HEK293 (cell line): ENCODE measurements around the gene SGIP1.

ENCODE experiments used
- CTCF ChIA-PET: fragments of 350-600 bp; formaldehyde crosslinking; extraction: SDS; loops from one replicate; lab custom pipeline; 2021; ENCODE audit warnings: antibody characterized with exemption; lab: Yijun Ruan, JAX
- POLR2A ChIA-PET: fragments of 300-600 bp; formaldehyde crosslinking; extraction: SDS; loops from one replicate; lab custom pipeline; 2020; ENCODE audit warnings: antibody characterized with exemption, inconsistent platforms; lab: Yijun Ruan, JAX
- H3K27ac ChIP-seq: fragments of 200-500 bp; sonication (Bioruptor generic); 2 replicates; pipeline ENCODE4 v1.5.1; 2014; ENCODE audit warnings: low read depth, low read length, control low read depth, inconsistent platforms; ENCODE audit errors: extremely low read depth
- H3K36me3 ChIP-seq, 2 experiments: fragments of 200-500 bp in 1 of 2; sonication (Bioruptor generic) in 1 of 2; 1 replicate in 1 of 2; 2 replicates in 1 of 2; pipeline ENCODE4 v1.5.1; 2014 to 2017; ENCODE audit warnings: inconsistent platforms in 2 of 2, low read length in 2 of 2; ENCODE audit not compliant: control insufficient read depth in 2 of 2, insufficient read depth in 1 of 2
- H3K4me1 ChIP-seq: fragments of 200-500 bp; sonication (Bioruptor generic); 2 replicates; pipeline ENCODE4 v1.5.1; 2014; ENCODE audit warnings: mild to moderate bottlenecking, low read length, inconsistent platforms; ENCODE audit not compliant: control insufficient read depth, insufficient read depth
- H3K4me3 ChIP-seq: 2 replicates; pipeline ENCODE4 v1.5.1; 2011; ENCODE audit warnings: low read depth, mild to moderate bottlenecking, control low read depth, low read length, moderate library complexity
- H3K9me3 ChIP-seq: fragments of 200-500 bp; sonication (Bioruptor generic); 2 replicates; pipeline ENCODE4 v1.5.1; 2014; ENCODE audit warnings: low read depth, low read length, inconsistent platforms; ENCODE audit not compliant: control insufficient read depth, insufficient read depth
- BCL11A ChIP-seq: fragments of 450-650 bp; formaldehyde crosslinking; IDR thresholded peaks from 2 replicates; pipeline ENCODE4 v1.5.1; 2016; ENCODE audit warnings: low read depth, missing biosample characterization, missing genetic modification characterization
- BCL11B ChIP-seq: fragments of 450-650 bp; formaldehyde crosslinking; IDR thresholded peaks from 2 replicates; pipeline ENCODE4 v1.5.1; 2016; ENCODE audit warnings: low read depth, missing biosample characterization, missing genetic modification characterization
- GFI1B ChIP-seq: fragments of 450-650 bp; formaldehyde crosslinking; IDR thresholded peaks from 2 replicates; pipeline ENCODE4 v1.5.1; 2016; ENCODE audit warnings: missing biosample characterization, missing genetic modification characterization
- GLI4 ChIP-seq: fragments of 450-650 bp; formaldehyde crosslinking; IDR thresholded peaks from 2 replicates; pipeline ENCODE4 v1.5.1; 2016; ENCODE audit warnings: missing biosample characterization, missing genetic modification characterization
- HOXC10 ChIP-seq: sonication (generic); formaldehyde crosslinking; IDR thresholded peaks from 2 replicates; pipeline ENCODE4 v1.8.1; 2023; ENCODE audit warnings: mild to moderate bottlenecking, missing genetic modification reagents
- MYNN ChIP-seq: fragments of 450-650 bp; formaldehyde crosslinking; IDR thresholded peaks from 2 replicates; pipeline ENCODE4 v1.5.1; 2016; ENCODE audit warnings: missing biosample characterization, missing genetic modification characterization, borderline replicate concordance
- MZF1 ChIP-seq: fragments of 450-650 bp; formaldehyde crosslinking; IDR thresholded peaks from 2 replicates; pipeline ENCODE4 v1.5.1; 2017; ENCODE audit warnings: missing biosample characterization, missing genetic modification characterization, borderline replicate concordance
- SCRT2 ChIP-seq: fragments of 450-650 bp; formaldehyde crosslinking; IDR thresholded peaks from 2 replicates; pipeline ENCODE4 v1.5.1; 2016; ENCODE audit warnings: missing biosample characterization, missing genetic modification characterization
- YY1 ChIP-seq: fragments of 450-650 bp; formaldehyde crosslinking; IDR thresholded peaks from 2 replicates; pipeline ENCODE4 v1.5.1; 2018; ENCODE audit warnings: missing biosample characterization, missing genetic modification characterization
- ZBTB1 ChIP-seq: fragments of 450-650 bp; formaldehyde crosslinking; IDR thresholded peaks from 2 replicates; pipeline ENCODE4 v1.5.1; 2016; ENCODE audit warnings: missing biosample characterization, missing genetic modification characterization
- ZFP37 ChIP-seq: fragments of 450-650 bp; formaldehyde crosslinking; IDR thresholded peaks from 2 replicates; pipeline ENCODE4 v1.5.1; 2016; ENCODE audit warnings: missing biosample characterization, missing genetic modification characterization
- ZNF169 ChIP-seq: fragments of 450-650 bp; formaldehyde crosslinking; IDR thresholded peaks from 2 replicates; pipeline ENCODE4 v1.5.1; 2016; ENCODE audit warnings: missing biosample characterization, missing genetic modification characterization
- ZNF174 ChIP-seq: fragments of 450-650 bp; formaldehyde crosslinking; IDR thresholded peaks from 2 replicates; pipeline ENCODE4 v1.5.0; 2017; ENCODE audit warnings: missing biosample characterization, mild to moderate bottlenecking, missing genetic modification characterization
- ZNF239 ChIP-seq: fragments of 450-650 bp; formaldehyde crosslinking; IDR thresholded peaks from 2 replicates; pipeline ENCODE4 v1.5.1; 2016; ENCODE audit warnings: missing biosample characterization, missing genetic modification characterization
- ZNF404 ChIP-seq: fragments of 450-650 bp; formaldehyde crosslinking; IDR thresholded peaks from 2 replicates; pipeline ENCODE4 v1.5.1; 2017; ENCODE audit warnings: missing biosample characterization, missing genetic modification characterization
- ZNF558 ChIP-seq: fragments of 450-650 bp; formaldehyde crosslinking; IDR thresholded peaks from 2 replicates; pipeline ENCODE4 v1.5.1; 2016; ENCODE audit warnings: missing biosample characterization, missing genetic modification characterization
- ZNF585B ChIP-seq: fragments of 450-650 bp; formaldehyde crosslinking; IDR thresholded peaks from 2 replicates; pipeline ENCODE4 v1.5.1; 2016; ENCODE audit warnings: missing biosample characterization, missing genetic modification characterization
- ZNF600 ChIP-seq: fragments of 450-650 bp; formaldehyde crosslinking; IDR thresholded peaks from 2 replicates; pipeline ENCODE4 v1.5.1; 2016; ENCODE audit warnings: missing biosample characterization, missing genetic modification characterization
- ZNF654 ChIP-seq: fragments of 450-650 bp; formaldehyde crosslinking; IDR thresholded peaks from 2 replicates; pipeline ENCODE4 v1.5.1; 2016; ENCODE audit warnings: low read depth, missing biosample characterization, missing genetic modification characterization
- ZNF701 ChIP-seq: fragments of 450-650 bp; formaldehyde crosslinking; IDR thresholded peaks from 2 replicates; pipeline ENCODE4 v1.5.1; 2016; ENCODE audit warnings: missing biosample characterization, missing genetic modification characterization
- ZNF707 ChIP-seq: fragments of 450-650 bp; formaldehyde crosslinking; IDR thresholded peaks from 2 replicates; pipeline ENCODE4 v1.5.1; 2016; ENCODE audit warnings: missing biosample characterization, missing genetic modification characterization
- TF ChIP-seq, protein P1 (sequence below): fragments of 450-650 bp; formaldehyde crosslinking; IDR thresholded peaks from 2 replicates; pipeline ENCODE4 v1.5.1; 2016; ENCODE audit warnings: missing biosample characterization, missing genetic modification characterization
- TF ChIP-seq, protein P2 (sequence below): fragments of 450-650 bp; formaldehyde crosslinking; IDR thresholded peaks from 2 replicates; pipeline ENCODE4 v1.5.1; 2017; ENCODE audit warnings: missing biosample characterization, missing genetic modification characterization
- TF ChIP-seq, protein P3 (sequence below): sonication (generic); formaldehyde crosslinking; IDR thresholded peaks from 2 replicates; pipeline ENCODE4 v1.8.1; 2022; ENCODE audit warnings: mild to moderate bottlenecking, moderate library complexity, missing genetic modification reagents
- TF ChIP-seq, protein P4 (sequence below): fragments of 450-650 bp; formaldehyde crosslinking; IDR thresholded peaks from 2 replicates; pipeline ENCODE4 v1.5.1; 2016; ENCODE audit warnings: missing biosample characterization, missing genetic modification characterization
- TF ChIP-seq, protein P5 (sequence below): fragments of 450-650 bp; formaldehyde crosslinking; IDR thresholded peaks from 2 replicates; pipeline ENCODE4 v1.5.1; 2016; ENCODE audit warnings: missing biosample characterization, missing genetic modification characterization
- TF ChIP-seq, protein P6 (sequence below): fragments of 450-650 bp; formaldehyde crosslinking; IDR thresholded peaks from 2 replicates; pipeline ENCODE4 v1.5.1; 2017; ENCODE audit warnings: missing biosample characterization, mild to moderate bottlenecking, missing genetic modification characterization, moderate library complexity

Gene SGIP1

DNA sequence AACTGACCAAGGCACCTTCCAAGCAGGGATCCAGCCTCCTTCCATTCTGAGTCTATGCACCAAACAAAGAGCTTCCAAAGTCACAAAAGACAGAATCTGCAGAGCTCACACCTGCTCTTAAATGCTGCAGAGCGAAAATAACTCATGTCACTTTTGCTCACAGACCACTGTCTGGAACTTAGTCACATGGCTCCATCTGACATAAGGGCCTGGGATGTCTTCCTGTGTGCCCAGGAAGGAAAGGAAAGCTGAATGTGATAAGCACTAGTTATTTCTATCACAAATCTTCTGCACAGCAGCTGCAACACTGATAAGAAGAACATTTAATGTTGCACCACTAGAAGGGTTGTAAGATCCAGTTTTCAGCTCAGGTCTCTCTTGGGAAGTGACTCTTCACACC is 39.5 kb upstream of the SGIP1 start:
- H3K27ac ChIP-seq = no peak overlapping the region
- no peak overlapping the region for H3K4me3 ChIP-seq
- POLR2A ChIA-PET = no interaction called here
- no peaks in the 10 kb centered on the region for H3K36me3 ChIP-seq
- TF ChIP-seq, protein P1, sequence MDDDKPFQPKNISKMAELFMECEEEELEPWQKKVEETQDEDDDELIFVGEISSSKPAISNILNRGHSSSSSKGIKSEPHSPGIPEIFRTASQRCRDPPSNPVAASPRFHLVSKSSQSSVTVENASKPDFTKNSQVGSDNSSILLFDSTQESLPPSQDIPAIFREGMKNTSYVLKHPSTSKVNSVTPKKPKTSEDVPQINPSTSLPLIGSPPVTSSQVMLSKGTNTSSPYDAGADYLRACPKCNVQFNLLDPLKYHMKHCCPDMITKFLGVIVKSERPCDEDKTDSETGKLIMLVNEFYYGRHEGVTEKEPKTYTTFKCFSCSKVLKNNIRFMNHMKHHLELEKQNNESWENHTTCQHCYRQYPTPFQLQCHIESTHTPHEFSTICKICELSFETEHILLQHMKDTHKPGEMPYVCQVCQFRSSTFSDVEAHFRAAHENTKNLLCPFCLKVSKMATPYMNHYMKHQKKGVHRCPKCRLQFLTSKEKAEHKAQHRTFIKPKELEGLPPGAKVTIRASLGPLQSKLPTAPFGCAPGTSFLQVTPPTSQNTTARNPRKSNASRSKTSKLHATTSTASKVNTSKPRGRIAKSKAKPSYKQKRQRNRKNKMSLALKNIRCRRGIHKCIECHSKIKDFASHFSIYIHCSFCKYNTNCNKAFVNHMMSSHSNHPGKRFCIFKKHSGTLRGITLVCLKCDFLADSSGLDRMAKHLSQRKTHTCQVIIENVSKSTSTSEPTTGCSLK (tag by site-specific recombination) = no peak
- TF ChIP-seq, protein P2, sequence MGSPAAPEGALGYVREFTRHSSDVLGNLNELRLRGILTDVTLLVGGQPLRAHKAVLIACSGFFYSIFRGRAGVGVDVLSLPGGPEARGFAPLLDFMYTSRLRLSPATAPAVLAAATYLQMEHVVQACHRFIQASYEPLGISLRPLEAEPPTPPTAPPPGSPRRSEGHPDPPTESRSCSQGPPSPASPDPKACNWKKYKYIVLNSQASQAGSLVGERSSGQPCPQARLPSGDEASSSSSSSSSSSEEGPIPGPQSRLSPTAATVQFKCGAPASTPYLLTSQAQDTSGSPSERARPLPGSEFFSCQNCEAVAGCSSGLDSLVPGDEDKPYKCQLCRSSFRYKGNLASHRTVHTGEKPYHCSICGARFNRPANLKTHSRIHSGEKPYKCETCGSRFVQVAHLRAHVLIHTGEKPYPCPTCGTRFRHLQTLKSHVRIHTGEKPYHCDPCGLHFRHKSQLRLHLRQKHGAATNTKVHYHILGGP (tag by site-specific recombination) = no peak
- no peak for TF ChIP-seq ZNF558 (tag by site-specific recombination)
- no peak for TF ChIP-seq HOXC10 (CRISPR knock-in tag)
- TF ChIP-seq BCL11B (tag by site-specific recombination) = no peak
- TF ChIP-seq ZNF585B (tag by site-specific recombination) = no peak
- TF ChIP-seq ZNF654 = no peak
- TF ChIP-seq ZFP37 (tag by site-specific recombination) = no peak
- TF ChIP-seq GLI4 (tag by site-specific recombination) = no peak
- TF ChIP-seq, protein P3, sequence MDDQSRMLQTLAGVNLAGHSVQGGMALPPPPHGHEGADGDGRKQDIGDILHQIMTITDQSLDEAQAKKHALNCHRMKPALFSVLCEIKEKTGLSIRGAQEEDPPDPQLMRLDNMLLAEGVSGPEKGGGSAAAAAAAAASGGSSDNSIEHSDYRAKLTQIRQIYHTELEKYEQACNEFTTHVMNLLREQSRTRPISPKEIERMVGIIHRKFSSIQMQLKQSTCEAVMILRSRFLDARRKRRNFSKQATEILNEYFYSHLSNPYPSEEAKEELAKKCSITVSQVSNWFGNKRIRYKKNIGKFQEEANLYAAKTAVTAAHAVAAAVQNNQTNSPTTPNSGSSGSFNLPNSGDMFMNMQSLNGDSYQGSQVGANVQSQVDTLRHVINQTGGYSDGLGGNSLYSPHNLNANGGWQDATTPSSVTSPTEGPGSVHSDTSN (CRISPR knock-in tag) = no peak
- no peak for TF ChIP-seq MYNN (tag by site-specific recombination)
- no peak for TF ChIP-seq ZBTB1 (tag by site-specific recombination)
- TF ChIP-seq SCRT2 = no peak
- TF ChIP-seq GFI1B = no peak
- TF ChIP-seq, protein P4, sequence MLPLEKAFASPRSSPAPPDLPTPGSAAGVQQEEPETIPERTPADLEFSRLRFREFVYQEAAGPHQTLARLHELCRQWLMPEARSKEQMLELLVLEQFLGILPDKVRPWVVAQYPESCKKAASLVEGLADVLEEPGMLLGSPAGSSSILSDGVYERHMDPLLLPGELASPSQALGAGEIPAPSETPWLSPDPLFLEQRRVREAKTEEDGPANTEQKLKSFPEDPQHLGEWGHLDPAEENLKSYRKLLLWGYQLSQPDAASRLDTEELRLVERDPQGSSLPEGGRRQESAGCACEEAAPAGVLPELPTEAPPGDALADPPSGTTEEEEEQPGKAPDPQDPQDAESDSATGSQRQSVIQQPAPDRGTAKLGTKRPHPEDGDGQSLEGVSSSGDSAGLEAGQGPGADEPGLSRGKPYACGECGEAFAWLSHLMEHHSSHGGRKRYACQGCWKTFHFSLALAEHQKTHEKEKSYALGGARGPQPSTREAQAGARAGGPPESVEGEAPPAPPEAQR = no peak
- no peak for TF ChIP-seq ZNF239 (tag by site-specific recombination)
- no peak for TF ChIP-seq ZNF707 (tag by site-specific recombination)
- CTCF ChIA-PET = interaction anchor here (1.6 kb wide), 1 partner anchor 10 kb away, joined by 10 read pairs; no protein-coding TSS in a partner anchor
- H3K4me1 ChIP-seq = no peaks in the 10 kb centered on the region
- H3K9me3 ChIP-seq = no peaks in the 10 kb centered on the region

DNA sequence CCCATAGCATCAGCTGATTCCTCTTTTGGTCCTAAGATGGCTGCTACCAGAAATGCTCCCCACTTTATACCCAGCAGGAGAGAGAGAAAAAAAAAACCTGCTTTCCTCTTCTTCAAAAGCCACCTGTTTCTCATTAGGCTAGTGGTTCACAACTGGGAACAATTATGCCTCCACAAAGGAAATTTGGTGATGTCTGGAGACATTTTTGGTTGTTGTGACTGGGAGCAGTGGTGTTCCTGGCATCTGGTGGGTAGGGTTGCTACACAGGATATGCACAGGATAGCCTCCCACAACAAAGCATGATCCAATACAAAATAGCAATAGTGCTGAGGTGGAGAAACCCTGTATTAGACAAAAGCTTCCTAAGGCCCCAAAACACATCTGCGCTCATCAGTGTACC is 38.5 kb upstream of the SGIP1 start:
- Histone ChIP-seq H3K4me3 (no peak overlapping the region), H3K9me3 (no peaks in the 10 kb centered on the region), H3K4me1 (no peaks in the 10 kb centered on the region), H3K36me3 (no peaks in the 10 kb centered on the region), H3K27ac (no peak overlapping the region)
- POLR2A ChIA-PET = no interaction called here
- CTCF ChIA-PET = interaction anchor here (1.6 kb wide), 1 partner anchor 9 kb away, joined by 10 read pairs; no protein-coding TSS in a partner anchor
- TF ChIP-seq ZNF600 (tag by site-specific recombination) = no peak
- TF ChIP-seq BCL11A = no peak
- TF ChIP-seq, protein P5, sequence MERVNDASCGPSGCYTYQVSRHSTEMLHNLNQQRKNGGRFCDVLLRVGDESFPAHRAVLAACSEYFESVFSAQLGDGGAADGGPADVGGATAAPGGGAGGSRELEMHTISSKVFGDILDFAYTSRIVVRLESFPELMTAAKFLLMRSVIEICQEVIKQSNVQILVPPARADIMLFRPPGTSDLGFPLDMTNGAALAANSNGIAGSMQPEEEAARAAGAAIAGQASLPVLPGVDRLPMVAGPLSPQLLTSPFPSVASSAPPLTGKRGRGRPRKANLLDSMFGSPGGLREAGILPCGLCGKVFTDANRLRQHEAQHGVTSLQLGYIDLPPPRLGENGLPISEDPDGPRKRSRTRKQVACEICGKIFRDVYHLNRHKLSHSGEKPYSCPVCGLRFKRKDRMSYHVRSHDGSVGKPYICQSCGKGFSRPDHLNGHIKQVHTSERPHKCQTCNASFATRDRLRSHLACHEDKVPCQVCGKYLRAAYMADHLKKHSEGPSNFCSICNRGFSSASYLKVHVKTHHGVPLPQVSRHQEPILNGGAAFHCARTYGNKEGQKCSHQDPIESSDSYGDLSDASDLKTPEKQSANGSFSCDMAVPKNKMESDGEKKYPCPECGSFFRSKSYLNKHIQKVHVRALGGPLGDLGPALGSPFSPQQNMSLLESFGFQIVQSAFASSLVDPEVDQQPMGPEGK (tag by site-specific recombination) = no peak
- TF ChIP-seq ZNF701 = no peak
- TF ChIP-seq YY1 (tag by site-specific recombination) = no peak
- TF ChIP-seq ZNF404 = no peak
- no peak for TF ChIP-seq MZF1 (tag by site-specific recombination)
- TF ChIP-seq ZNF174 (tag by site-specific recombination) = no peak
- TF ChIP-seq ZNF169 = no peak
- TF ChIP-seq MYNN (tag by site-specific recombination) = no peak
- TF ChIP-seq, protein P6, sequence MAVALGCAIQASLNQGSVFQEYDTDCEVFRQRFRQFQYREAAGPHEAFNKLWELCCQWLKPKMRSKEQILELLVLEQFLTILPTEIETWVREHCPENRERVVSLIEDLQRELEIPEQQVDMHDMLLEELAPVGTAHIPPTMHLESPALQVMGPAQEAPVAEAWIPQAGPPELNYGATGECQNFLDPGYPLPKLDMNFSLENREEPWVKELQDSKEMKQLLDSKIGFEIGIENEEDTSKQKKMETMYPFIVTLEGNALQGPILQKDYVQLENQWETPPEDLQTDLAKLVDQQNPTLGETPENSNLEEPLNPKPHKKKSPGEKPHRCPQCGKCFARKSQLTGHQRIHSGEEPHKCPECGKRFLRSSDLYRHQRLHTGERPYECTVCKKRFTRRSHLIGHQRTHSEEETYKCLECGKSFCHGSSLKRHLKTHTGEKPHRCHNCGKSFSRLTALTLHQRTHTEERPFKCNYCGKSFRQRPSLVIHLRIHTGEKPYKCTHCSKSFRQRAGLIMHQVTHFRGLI (tag by site-specific recombination) = no peak
